Measurements from ENCODE around the gene SLC12A8. TPM values are rescaled to one million over a fixed set of nuclear protein-coding genes. Genes with fewer than 3 reads are reported as not detected.

Gene SLC12A8
- total RNA-seq, 2 experiments from 2014 or later: 0.36 to 0.38 TPM

- Mint-ChIP-seq H3K4me1 (ENCODE audit: low read depth) (peaks cover 5% of the 10 kb centered on the region), H3K4me3 (no peak overlapping the region), H3K36me3 (ENCODE audit: low read depth) (no peaks in the 10 kb centered on the region), H3K27me3 (peaks cover 48% of the 10 kb centered on the region), H3K9me3 (no peaks in the 10 kb centered on the region), H3K27ac (no peak overlapping the region)
- POLR2A ChIA-PET: no interaction called here
- ATAC-seq (ENCODE audit: poor library complexity) (no peak), DNase-seq (no peak)
- TF ChIP-seq CTCF (IDR thresholded peaks at IDR 0.05): no peak
- H3K27ac ChIP-seq (ENCODE audit: low read depth in 1 of 2, low read length in 2 of 2): no peak overlapping the region
- intact Hi-C loops (cut with DNase I, micrococcal nuclease): no loop called here
- H3K27me3 ChIP-seq (ENCODE audit: control insufficient read depth in 1 of 2, insufficient read depth in 2 of 2, low read length in 2 of 2): peaks cover 9 to 19% of the 10 kb centered on the region in 2 experiments
- CTCF ChIA-PET: no interaction called here
- peaks cover 1% of the 10 kb centered on the region for H3K4me1 ChIP-seq (ENCODE audit: insufficient read depth, low read length)
- H3K9me3 ChIP-seq (ENCODE audit: control insufficient read depth in 1 of 2, insufficient read depth in 1 of 2, low read length in 2 of 2): peaks cover 0 to 6% of the 10 kb centered on the region in 2 experiments
- no peaks in the 10 kb centered on the region for H3K36me3 ChIP-seq (ENCODE audit: insufficient read depth, low read length)
- no peak overlapping the region for H3K4me3 ChIP-seq (ENCODE audit: low read length)
Measured at GRCh38 chr3:125206934-125207333, 5.6 kb downstream of the SLC12A8 start.

GRCh38 chr3:125203731-125204130 is 8.8 kb downstream of the SLC12A8 start:
- ATAC-seq (ENCODE audit: poor library complexity) (no peak), DNase-seq (no peak)
- CTCF ChIA-PET: no interaction called here
- no peak overlapping the region for H3K4me3 ChIP-seq (ENCODE audit: low read length)
- H3K36me3 ChIP-seq (ENCODE audit: insufficient read depth, low read length): no peaks in the 10 kb centered on the region
- no peaks in the 10 kb centered on the region for H3K9me3 Mint-ChIP-seq
- peaks cover 16% of the 10 kb centered on the region for H3K27me3 Mint-ChIP-seq
- no peaks in the 10 kb centered on the region for H3K36me3 Mint-ChIP-seq (ENCODE audit: low read depth)
- H3K27me3 ChIP-seq (ENCODE audit: control insufficient read depth in 1 of 2, insufficient read depth in 2 of 2, low read length in 2 of 2): no peaks in the 10 kb centered on the region
- H3K9me3 ChIP-seq (ENCODE audit: control insufficient read depth in 1 of 2, insufficient read depth in 1 of 2, low read length in 2 of 2): no peaks in the 10 kb centered on the region
- no peaks in the 10 kb centered on the region for H3K4me1 ChIP-seq (ENCODE audit: insufficient read depth, low read length)
- no peak overlapping the region for H3K4me3 Mint-ChIP-seq
- TF ChIP-seq CTCF (IDR thresholded peaks at IDR 0.05): no peak
- H3K27ac Mint-ChIP-seq: no peak overlapping the region
- no peak overlapping the region for H3K27ac ChIP-seq (ENCODE audit: low read depth in 1 of 2, low read length in 2 of 2)
- POLR2A ChIA-PET: no interaction called here
- intact Hi-C loops (cut with DNase I, micrococcal nuclease): loop anchor here in 1 of 2 experiments (5.0 kb wide), 1 partner anchor 276 kb away; no protein-coding TSS in a partner anchor
- H3K4me1 Mint-ChIP-seq (ENCODE audit: low read depth): no peaks in the 10 kb centered on the region

DNA sequence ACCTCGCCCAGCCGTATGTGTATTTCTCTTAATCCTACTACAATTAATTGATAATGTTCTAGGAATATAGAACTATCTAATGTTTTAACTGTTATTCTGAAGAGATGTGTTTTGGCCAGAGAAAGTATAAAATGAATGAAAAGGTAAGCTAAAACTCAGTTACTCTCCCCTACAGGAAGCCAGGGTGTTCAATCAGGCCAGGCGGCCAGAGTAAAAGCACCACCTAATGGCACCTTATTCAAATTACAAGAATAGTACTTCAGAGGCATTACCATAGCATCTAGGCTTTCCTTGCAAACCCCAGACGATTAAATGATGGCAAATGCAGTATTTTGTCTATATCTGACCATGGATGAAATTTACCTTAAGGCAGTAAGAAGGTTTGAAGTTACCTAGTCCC is 10.4 kb downstream of the SLC12A8 start:
- Histone ChIP-seq H3K27me3 (ENCODE audit: control insufficient read depth in 1 of 2, insufficient read depth in 2 of 2, low read length in 2 of 2) (no peaks in the 10 kb centered on the region), H3K4me3 (ENCODE audit: low read length) (no peak overlapping the region), H3K27ac (ENCODE audit: low read depth in 1 of 2, low read length in 2 of 2) (no peak overlapping the region), H3K36me3 (ENCODE audit: insufficient read depth, low read length) (no peaks in the 10 kb centered on the region), H3K9me3 (ENCODE audit: control insufficient read depth in 1 of 2, insufficient read depth in 1 of 2, low read length in 2 of 2) (no peaks in the 10 kb centered on the region), H3K4me1 (ENCODE audit: insufficient read depth, low read length) (no peaks in the 10 kb centered on the region)
- TF ChIP-seq CTCF (IDR thresholded peaks at IDR 0.05): no peak
- DNase-seq (peak in 4 of 14 experiments; percentile 15 to 35 (median 25)), ATAC-seq (ENCODE audit: poor library complexity) (no peak)
- intact Hi-C loops (cut with DNase I, micrococcal nuclease): loop anchor here in 1 of 2 experiments (5.0 kb wide), 1 partner anchor 275 kb away; no protein-coding TSS in a partner anchor
- Mint-ChIP-seq H3K27me3 (peaks cover 6% of the 10 kb centered on the region), H3K4me3 (no peak overlapping the region), H3K27ac (no peak overlapping the region), H3K4me1 (ENCODE audit: low read depth) (no peaks in the 10 kb centered on the region), H3K9me3 (no peaks in the 10 kb centered on the region), H3K36me3 (ENCODE audit: low read depth) (no peaks in the 10 kb centered on the region)
- POLR2A ChIA-PET: no interaction called here
- CTCF ChIA-PET: no interaction called here

All from CD4-positive, alpha-beta T cell (primary cell).